IPS-18a (cell line): ENCODE results near the gene ATRIP.
"Not testable (repeated sequence)": the region's sequence is repeated elsewhere in the genome, so short reads cannot be mapped to it uniquely, and the experiment has no call there.

Experiments
- H3K27ac ChIP-seq: one replicate; pipeline ENCODE4 v1.5.1; 2013; ENCODE audit warnings: low read length
- H3K27me3 ChIP-seq: one replicate; pipeline ENCODE4 v1.6.1; 2013; ENCODE audit warnings: mild to moderate bottlenecking, low read length; ENCODE audit not compliant: control insufficient read depth, insufficient read depth
- H3K36me3 ChIP-seq: one replicate; pipeline ENCODE4 v1.6.1; 2013; ENCODE audit warnings: low read depth, low read length; ENCODE audit not compliant: control insufficient read depth
- H3K4me1 ChIP-seq: one replicate; pipeline ENCODE4 v1.6.1; 2013; ENCODE audit warnings: low read depth, low read length; ENCODE audit not compliant: control insufficient read depth
- H3K4me3 ChIP-seq: one replicate; pipeline ENCODE4 v1.5.1; 2013; ENCODE audit warnings: low read length
- H3K9ac ChIP-seq: one replicate; pipeline ENCODE4 v1.6.1; 2013; ENCODE audit warnings: mild to moderate bottlenecking, low read length, moderate library complexity
- H3K9me3 ChIP-seq: one replicate; pipeline ENCODE4 v1.6.1; 2013; ENCODE audit warnings: low read depth, low read length; ENCODE audit not compliant: control insufficient read depth

ATRIP gene

DNA sequence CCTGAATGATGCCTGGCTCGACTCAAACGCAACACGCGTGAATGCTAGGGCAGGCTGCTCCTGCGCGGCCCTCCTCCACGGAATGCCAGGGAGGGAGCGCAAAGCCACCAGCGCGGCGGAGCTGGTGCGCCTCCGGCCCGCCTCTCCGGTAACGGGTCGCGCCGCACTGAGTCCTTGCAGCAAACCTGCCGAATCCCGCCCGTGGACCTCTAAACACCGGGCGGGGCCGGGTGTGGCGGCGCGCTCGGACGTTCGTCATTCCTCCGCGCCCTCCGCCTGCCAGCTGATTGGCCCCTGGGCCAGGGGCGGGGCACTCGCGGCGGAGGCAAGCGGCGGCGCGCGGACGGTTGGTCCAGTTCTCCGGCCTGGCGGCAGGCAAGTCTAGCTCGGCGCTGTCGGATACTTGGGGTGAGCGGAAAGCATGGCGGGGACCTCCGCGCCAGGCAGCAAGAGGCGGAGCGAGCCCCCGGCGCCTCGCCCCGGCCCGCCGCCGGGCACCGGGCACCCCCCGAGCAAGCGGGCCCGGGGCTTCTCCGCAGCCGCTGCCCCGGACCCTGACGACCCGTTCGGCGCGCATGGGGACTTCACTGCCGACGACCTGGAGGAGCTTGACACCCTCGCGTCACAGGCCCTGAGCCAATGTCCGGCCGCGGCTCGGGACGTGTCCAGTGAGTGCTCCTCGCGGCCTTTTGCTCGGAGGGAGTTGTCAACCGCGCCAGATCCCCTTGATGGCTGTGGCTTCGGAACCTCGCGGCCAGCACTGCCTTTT, at the start of gene ATRIP:
Gene ATRIP (plus strand): TSS at position 313 of the 769 bp plus-strand sequence. CDS start 109 bp downstream, at position 422.
- Histone ChIP-seq H3K4me1 (peaks cover 9% of the 10 kb centered on the region), H3K36me3 (peaks cover 40% of the 10 kb centered on the region), H3K27ac (no peak within 1 kb of the TSS)

DNA sequence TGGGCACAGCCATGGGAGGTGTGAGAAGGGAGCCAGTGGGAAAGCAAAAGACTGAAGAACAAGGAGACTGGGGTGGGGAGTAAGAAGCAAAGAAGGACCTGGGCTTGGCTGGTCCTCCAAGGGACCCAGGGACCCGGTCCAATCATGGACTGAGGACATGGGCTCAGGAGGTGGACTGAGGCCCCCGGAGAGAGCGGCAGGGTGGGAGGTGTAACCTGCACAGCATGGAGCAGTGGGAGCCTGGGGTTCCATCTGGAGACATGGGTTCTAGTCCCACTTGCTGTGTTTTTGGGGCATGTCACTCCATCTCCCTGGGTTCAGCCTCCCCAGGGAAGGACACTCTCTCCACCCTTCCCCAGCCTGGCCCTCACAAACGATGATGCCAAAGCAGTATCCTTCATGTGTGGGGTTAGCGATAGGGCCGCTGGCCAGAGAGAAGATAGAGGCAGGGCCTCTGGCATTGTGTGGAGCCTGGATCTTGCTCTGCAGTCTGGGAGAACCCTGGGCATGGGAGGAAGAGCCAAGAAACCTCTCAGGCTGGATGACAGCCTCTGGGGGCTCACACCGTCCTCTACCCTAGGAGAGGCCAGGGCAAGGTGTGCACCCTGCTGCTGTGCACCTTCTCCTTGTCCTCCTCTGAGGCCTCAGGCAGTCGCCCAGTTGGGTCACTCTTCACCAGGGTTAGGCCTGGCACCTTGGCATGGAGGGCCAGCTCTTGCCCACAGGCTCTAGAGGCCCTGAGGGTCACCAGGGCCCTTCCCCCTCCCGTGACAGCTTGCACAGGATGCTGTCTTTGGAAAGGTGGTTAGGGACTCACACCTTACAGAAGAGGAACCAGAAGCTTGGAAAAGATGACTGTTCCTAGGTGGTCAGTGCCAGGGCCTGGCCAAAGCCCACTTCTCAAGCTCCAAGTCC, 48.5 kb upstream of the ATRIP start:
- H3K9ac ChIP-seq: no peak overlapping the region
- peaks cover 6% of the 10 kb centered on the region for H3K36me3 ChIP-seq
- peaks cover 6% of the 10 kb centered on the region for H3K4me1 ChIP-seq
- no peak overlapping the region for H3K4me3 ChIP-seq
- H3K27me3 ChIP-seq: no peaks in the 10 kb centered on the region
- no peak overlapping the region for H3K27ac ChIP-seq
- no peaks in the 10 kb centered on the region for H3K9me3 ChIP-seq

More for the DNA sequence above, at the start of gene ATRIP:
- H3K9ac ChIP-seq: peak within 1 kb of the TSS; percentile 75
- H3K9me3 ChIP-seq: no peaks in the 10 kb centered on the region
- H3K4me3 ChIP-seq: peak within 1 kb of the TSS; percentile 90
- no peaks in the 10 kb centered on the region for H3K27me3 ChIP-seq

DNA sequence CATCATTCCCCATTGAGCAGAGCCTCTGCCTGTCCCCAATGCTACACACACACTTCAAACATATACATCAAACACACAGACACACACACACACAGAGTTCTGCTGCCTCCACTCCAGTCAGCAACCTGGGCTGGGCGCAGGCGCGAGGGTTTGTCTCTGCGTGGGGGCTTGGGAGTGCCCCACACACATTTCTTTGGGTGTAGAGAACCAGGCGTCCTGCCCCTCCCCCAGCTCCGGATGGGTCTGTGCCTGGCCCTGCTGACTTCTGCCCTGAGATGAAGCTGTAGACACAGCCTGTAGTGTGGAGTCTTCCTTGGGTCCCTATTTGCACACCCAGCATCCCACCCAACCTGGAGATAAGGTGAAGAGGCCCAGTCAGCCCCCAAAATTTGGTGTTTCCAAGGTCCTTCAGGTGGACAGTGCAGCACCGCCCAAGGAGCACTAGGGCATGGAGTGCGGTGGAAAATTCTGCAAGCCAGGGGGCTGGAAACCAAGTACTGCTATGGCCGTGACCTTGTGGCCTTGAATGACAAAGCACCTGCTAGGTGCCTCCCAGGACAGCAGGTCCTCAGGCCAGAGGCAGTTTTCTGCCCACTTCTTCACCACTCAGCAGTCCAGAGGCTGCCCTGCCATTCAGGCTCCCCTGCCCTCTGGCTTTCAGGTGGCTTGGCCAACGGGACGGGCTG, 47.7 kb upstream of the ATRIP start:
- Histone ChIP-seq H3K36me3 (peaks cover 13% of the 10 kb centered on the region), H3K4me1 (peaks cover 6% of the 10 kb centered on the region), H3K9ac (no peak overlapping the region), H3K27ac (no peak overlapping the region), H3K4me3 (no peak overlapping the region), H3K9me3 (no peaks in the 10 kb centered on the region), H3K27me3 (no peaks in the 10 kb centered on the region)

DNA sequence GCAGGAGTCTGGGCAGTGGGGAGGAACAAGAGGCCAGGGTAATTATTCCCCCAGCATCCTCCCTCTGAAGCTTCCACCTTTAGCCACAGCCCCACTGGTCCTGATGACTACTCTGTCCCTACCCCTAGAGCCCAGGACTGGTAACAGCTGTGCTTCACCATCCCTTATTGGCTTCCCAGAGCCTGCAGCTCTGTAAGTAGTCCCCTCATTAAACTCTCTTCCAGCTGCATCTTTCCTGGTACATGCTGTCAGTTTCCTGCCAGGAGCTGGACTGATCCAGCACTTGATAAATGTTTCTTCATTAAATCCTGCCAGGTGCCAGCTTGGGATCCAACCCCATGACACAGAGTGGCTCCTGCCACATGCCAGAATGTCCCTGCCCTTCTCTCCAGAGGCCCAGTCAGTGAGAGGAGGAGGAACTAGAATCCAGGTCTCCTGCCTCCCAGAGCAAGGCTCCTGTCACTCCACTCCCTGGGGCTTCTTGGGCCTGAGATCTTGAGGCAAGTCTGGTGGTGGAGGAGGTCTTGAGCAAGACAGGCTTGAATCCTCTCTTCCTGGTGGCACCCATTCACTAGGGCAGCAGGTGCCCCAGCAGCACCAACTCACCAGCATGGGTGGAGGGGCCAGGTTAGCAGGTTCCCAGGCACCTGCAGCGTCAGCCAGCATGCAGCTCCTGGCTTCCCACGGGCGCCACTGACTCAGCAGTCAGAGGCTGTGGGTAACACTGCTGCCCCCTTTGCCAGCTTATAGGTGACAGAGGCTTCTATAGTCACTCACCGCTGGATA, 47.0 kb upstream of the ATRIP start:
- Histone ChIP-seq H3K27me3 (no peaks in the 10 kb centered on the region), H3K9me3 (no peaks in the 10 kb centered on the region), H3K4me1 (peaks cover 6% of the 10 kb centered on the region), H3K4me3 (no peak overlapping the region), H3K27ac (no peak overlapping the region), H3K36me3 (peaks cover 20% of the 10 kb centered on the region), H3K9ac (no peak overlapping the region)

DNA sequence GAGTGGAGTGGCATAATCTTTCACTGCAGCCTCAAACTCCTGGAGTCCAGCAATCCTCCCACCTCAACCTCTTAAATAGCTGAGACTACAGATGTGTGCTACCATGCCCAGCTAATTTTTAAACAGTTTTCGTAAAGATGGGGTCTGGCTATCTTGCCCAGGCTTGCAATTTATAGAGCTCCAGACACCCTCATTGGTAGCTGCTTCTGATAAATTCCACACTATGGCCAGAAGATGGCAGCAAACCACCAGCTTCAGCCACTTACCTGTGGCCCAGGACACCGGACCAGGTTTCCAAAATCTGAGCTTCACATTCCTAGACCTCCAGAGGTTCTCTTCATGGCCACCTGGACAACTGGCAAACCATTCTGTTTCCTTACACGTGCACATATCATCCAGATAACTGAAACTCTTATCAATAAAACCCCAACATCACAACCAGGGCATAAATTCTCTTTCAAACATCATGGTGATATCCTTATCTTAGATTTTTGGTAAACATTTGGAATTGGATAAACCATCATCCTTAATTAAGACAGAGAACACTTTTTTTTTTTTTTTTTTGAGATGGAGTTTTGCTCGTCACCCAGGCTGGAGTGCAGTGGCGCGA, 45.6 kb upstream of the ATRIP start:
- Histone ChIP-seq H3K4me1 (peaks cover 6% of the 10 kb centered on the region), H3K9me3 (no peaks in the 10 kb centered on the region), H3K9ac (no peak overlapping the region), H3K36me3 (peaks cover 34% of the 10 kb centered on the region), H3K4me3 (no peak overlapping the region), H3K27ac (no peak overlapping the region), H3K27me3 (no peaks in the 10 kb centered on the region)

DNA sequence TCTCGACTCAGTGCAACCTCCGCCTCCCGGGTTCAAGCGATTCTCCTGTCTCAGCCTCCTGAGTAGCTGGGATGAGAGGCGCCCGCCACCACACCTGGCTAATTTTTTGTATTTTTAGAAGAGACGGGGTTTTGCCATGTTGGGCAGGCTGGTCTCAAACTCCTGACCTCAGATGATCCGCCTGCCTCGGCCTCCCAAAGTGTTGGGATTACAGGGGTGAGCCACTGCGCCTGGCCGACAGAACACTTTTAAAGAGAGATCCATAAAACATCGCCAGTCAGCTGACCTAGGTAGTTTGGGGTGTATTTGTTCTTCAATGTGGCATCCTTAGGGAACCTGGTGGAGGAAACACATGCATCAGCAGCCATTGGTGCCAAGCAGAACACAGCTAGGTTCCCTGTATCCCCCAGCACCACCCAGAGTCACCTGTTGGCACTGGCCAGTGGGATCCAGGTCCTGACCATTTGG, 45.1 kb upstream of the ATRIP start:
- H3K9ac ChIP-seq, H3K4me1 ChIP-seq, H3K9me3 ChIP-seq, H3K27ac ChIP-seq, H3K27me3 ChIP-seq, H3K4me3 ChIP-seq: not testable (repeated sequence)
- peaks cover 39% of the 10 kb centered on the region for H3K36me3 ChIP-seq

DNA sequence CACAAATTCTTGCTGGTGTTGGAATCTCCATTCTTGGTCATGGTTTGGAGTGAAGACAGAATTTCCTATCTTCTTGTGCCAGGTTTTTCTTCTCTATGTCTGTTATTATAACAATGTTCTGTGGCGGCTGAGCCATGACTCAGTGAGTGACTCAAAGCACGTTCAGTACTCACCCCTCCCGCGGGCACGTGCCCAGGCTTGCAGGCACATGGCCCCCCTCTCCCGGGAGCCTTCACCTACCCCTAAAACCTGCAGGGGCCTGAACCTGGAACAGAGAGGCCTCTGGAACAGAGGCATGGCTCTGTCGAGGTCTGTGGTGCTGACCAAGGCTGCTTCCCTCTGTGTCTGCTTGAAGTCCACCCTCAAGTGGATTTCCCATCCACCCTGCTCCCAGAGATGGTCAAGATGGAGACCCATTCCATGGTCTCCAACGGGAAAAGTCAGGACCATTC, 44.2 kb upstream of the ATRIP start:
- no peaks in the 10 kb centered on the region for H3K27me3 ChIP-seq
- no peak overlapping the region for H3K27ac ChIP-seq
- peaks cover 47% of the 10 kb centered on the region for H3K36me3 ChIP-seq
- H3K4me3 ChIP-seq: no peak overlapping the region
- no peaks in the 10 kb centered on the region for H3K9me3 ChIP-seq
- peaks cover 6% of the 10 kb centered on the region for H3K4me1 ChIP-seq
- H3K9ac ChIP-seq: no peak overlapping the region

DNA sequence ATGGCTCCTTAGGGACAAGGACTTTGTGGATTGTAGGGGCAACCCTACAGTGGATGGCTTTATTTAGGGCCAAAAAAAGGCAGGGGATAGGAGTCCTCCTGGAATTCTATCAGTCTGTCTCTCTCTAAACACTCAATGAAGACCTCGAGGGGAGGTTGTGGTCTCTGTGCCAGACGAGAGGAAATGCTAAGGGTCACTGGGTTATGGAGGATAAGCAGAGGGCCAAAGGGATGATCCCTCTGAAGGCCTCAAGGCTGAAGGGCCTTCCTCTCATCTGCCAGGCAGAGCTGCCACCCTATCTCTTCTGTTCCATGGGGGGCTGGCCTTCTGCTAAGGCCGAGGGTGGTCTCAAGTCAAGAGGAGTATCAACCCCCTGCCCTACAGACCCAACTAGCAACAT, 43.6 kb upstream of the ATRIP start:
- peaks cover 6% of the 10 kb centered on the region for H3K4me1 ChIP-seq
- H3K27me3 ChIP-seq: no peaks in the 10 kb centered on the region
- no peak overlapping the region for H3K27ac ChIP-seq
- no peak overlapping the region for H3K9ac ChIP-seq
- no peak overlapping the region for H3K4me3 ChIP-seq
- peaks cover 51% of the 10 kb centered on the region for H3K36me3 ChIP-seq
- H3K9me3 ChIP-seq: no peaks in the 10 kb centered on the region

DNA sequence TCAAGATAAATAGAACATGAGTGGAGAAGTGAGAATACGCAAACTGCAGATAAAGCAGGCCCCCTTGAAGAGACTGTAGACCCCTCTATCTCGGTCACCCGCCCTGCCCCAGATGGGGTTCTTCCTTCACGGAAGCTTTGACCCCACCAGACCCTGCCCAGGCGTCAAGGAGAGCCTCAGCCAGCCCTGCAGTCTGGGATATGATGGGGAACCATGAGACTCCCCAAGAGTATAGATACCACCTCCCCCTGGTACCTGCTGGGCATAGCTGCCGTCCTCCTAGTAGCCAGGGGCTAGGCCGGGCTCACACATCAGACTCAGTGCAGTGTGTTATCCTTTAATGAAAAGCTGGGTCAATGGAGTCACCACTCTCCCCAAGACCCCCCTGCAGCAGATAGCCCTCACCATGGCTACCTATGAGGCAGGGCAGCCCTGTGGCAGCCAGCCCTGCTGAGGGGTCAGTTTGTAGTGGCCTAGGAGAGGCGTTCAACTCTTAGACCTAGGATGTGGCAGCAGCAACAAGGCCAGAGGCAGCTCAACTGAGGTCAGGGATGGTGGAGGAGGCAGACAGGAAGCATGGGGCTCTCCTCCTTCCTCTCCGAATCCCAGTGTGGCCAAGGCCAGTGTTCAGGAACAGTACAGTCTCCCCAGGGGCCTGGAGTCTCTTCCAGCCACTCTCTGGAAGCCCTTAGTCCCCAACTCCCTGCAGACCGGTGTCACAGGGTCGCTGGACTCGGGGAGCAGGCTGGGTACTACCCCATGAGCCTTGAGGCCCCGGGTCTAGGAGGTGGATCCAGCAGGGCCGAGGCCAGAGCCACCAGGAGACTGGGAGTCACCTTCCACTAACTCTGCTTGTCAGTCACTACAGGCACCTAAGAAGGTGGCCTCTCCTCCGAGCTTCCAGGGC, 42.8 kb upstream of the ATRIP start:
- H3K27ac ChIP-seq: no peak overlapping the region
- H3K27me3 ChIP-seq: no peaks in the 10 kb centered on the region
- H3K36me3 ChIP-seq: peaks cover 60% of the 10 kb centered on the region
- no peaks in the 10 kb centered on the region for H3K9me3 ChIP-seq
- H3K4me1 ChIP-seq: peaks cover 4% of the 10 kb centered on the region
- H3K9ac ChIP-seq: no peak overlapping the region
- no peak overlapping the region for H3K4me3 ChIP-seq
